Endodermal cell (in vitro differentiated cells): ENCODE results near the gene SLC25A48. TPM values are rescaled to one million over a fixed set of nuclear protein-coding genes. Genes with fewer than 3 reads are reported as not detected.

Experiments
- DNase-seq: peaks from one replicate; pipeline ENCODE4 v3.0.0-alpha.2; 2017
- H3K27ac ChIP-seq: 2 replicates; pipeline ENCODE4 v1.5.1; 2013; ENCODE audit warnings: mild to moderate bottlenecking, low read depth, low read length, moderate library complexity
- H3K27me3 ChIP-seq: 2 replicates; pipeline ENCODE4 v1.6.1; 2013; ENCODE audit warnings: mild to moderate bottlenecking, low read length, moderate library complexity; ENCODE audit not compliant: insufficient read depth, control insufficient read depth, poor library complexity, severe bottlenecking
- H3K36me3 ChIP-seq: 2 replicates; pipeline ENCODE4 v1.7.0; 2013; ENCODE audit warnings: mild to moderate bottlenecking, low read length, moderate library complexity; ENCODE audit not compliant: control insufficient read depth, insufficient read depth
- H3K4me1 ChIP-seq: one replicate; pipeline ENCODE4 v1.7.0; 2013; ENCODE audit warnings: low read length; ENCODE audit not compliant: control insufficient read depth, insufficient read depth
- H3K4me3 ChIP-seq: 2 replicates; pipeline ENCODE4 v1.5.1; 2013; ENCODE audit warnings: mild to moderate bottlenecking, low read length, moderate library complexity
- H3K9ac ChIP-seq: 2 replicates; pipeline ENCODE4 v1.6.1; 2013; ENCODE audit warnings: mild to moderate bottlenecking, low read length, moderate library complexity; ENCODE audit not compliant: poor library complexity, severe bottlenecking; ENCODE audit errors: extremely low read depth
- H3K9me3 ChIP-seq: 2 replicates; pipeline ENCODE4 v1.6.1; 2013; ENCODE audit warnings: mild to moderate bottlenecking, low read length, moderate library complexity; ENCODE audit not compliant: control insufficient read depth
- H3K27ac Mint-ChIP-seq: 2 replicates; pipeline ENCODE4 v1.8.0; 2020; ENCODE audit warnings: mixed read lengths
- H3K27me3 Mint-ChIP-seq: 2 replicates; pipeline ENCODE4 v1.8.0; 2021; ENCODE audit warnings: mild to moderate bottlenecking, mixed read lengths; ENCODE audit not compliant: insufficient read depth
- H3K36me3 Mint-ChIP-seq: 2 replicates; pipeline ENCODE4 v1.8.0; 2020; ENCODE audit warnings: low read depth, mixed read lengths
- H3K4me1 Mint-ChIP-seq: 2 replicates; pipeline ENCODE4 v1.8.0; 2020; ENCODE audit warnings: mixed read lengths
- H3K4me3 Mint-ChIP-seq: 2 replicates; pipeline ENCODE4 v1.8.0; 2020; ENCODE audit warnings: mild to moderate bottlenecking, moderate library complexity, mixed read lengths
- H3K9me3 Mint-ChIP-seq: 2 replicates; pipeline ENCODE4 v1.8.0; 2020; ENCODE audit warnings: mild to moderate bottlenecking, mixed read lengths
- CTCF ChIP-seq: fragments of 200-600 bp; sonication (generic); conservative IDR thresholded peaks from 2 replicates; pipeline ENCODE4 v1.5.0; 2021; ENCODE audit warnings: antibody characterized with exemption, mild to moderate bottlenecking
- WGBS, 2 experiments: methylation state at CpG; one replicate each; pipeline versions ENCODE4 v1.1.5 to v1.1.7; 2013; ENCODE audit warnings: missing lambda C conversion rate in 2 of 2, mixed read lengths in 1 of 2; ENCODE audit not compliant: insufficient coverage in 1 of 2, insufficient read length in 1 of 2; 5-methylcytosine and 5-hydroxymethylcytosine counted together
- total RNA-seq, 2 donors: library from RNA; stranded (reverse); fragmentation: NEBNext Ultra II Directional in 1 of 2; extraction: Animal tissue kit (Norgen Biotek cat#: 25700) in 1 of 2; gene quantifications; 2 replicates in 1 of 2; 3 replicates in 1 of 2; pipeline ENCODE4 v1.2.1, GENCODE V29; 2021

Gene SLC25A48
- total RNA-seq, 2 donors from 2014 or later, result 2.5 to 5.9 TPM

- Mint-ChIP-seq H3K27me3 (peaks cover 58% of the 10 kb centered on the region), H3K27ac (no peak overlapping the region), H3K4me1 (peaks cover 15% of the 10 kb centered on the region), H3K9me3 (no peaks in the 10 kb centered on the region), H3K36me3 (no peaks in the 10 kb centered on the region), H3K4me3 (no peak overlapping the region)
- no peak overlapping the region for H3K4me3 ChIP-seq
- H3K27me3 ChIP-seq, result peaks cover 62% of the 10 kb centered on the region
- 90 to 93% methylated on average over 11 to 12 of the region's 12 CpGs for WGBS, 2 experiments
- peaks cover 10% of the 10 kb centered on the region for H3K4me1 ChIP-seq
- DNase-seq, result peak; percentile 45
- peak; percentile 28 for TF ChIP-seq CTCF
- no peak overlapping the region for H3K9ac ChIP-seq
- H3K9me3 ChIP-seq, result no peaks in the 10 kb centered on the region
- H3K27ac ChIP-seq, result no peak overlapping the region
- H3K36me3 ChIP-seq, result no peaks in the 10 kb centered on the region
Measured at GRCh38 chr5:135831851-135832555, 2.5 kb upstream of the SLC25A48 start.

- Histone ChIP-seq H3K36me3 (no peaks in the 10 kb centered on the region), H3K4me1 (peaks cover 4% of the 10 kb centered on the region), H3K27me3 (peaks cover 66% of the 10 kb centered on the region), H3K4me3 (no peak overlapping the region), H3K9me3 (peaks cover 10% of the 10 kb centered on the region), H3K27ac (no peak overlapping the region), H3K9ac (no peak overlapping the region)
- no peak overlapping the region for H3K27ac Mint-ChIP-seq
- peaks cover 5% of the 10 kb centered on the region for H3K36me3 Mint-ChIP-seq
- H3K27me3 Mint-ChIP-seq, result peaks cover 69% of the 10 kb centered on the region
- H3K4me3 Mint-ChIP-seq, result no peak overlapping the region
- peaks cover 4% of the 10 kb centered on the region for H3K4me1 Mint-ChIP-seq
- WGBS, 2 experiments, result 94% methylated on average over 7 to 14 of the region's 14 CpGs
- H3K9me3 Mint-ChIP-seq, result peaks cover 10% of the 10 kb centered on the region
- no peak for TF ChIP-seq CTCF
- DNase-seq, result peak; percentile 38
Measured at GRCh38 chr5:135832941-135833920, 1.2 kb upstream of the SLC25A48 start.

- Histone ChIP-seq H3K4me1 (no peaks in the 10 kb centered on the region), H3K27me3 (peaks cover 66% of the 10 kb centered on the region), H3K4me3 (peak overlapping the region; percentile 88), H3K9ac (peak overlapping the region; percentile 82), H3K9me3 (peaks cover 17% of the 10 kb centered on the region), H3K27ac (no peak overlapping the region), H3K36me3 (no peaks in the 10 kb centered on the region)
- whole genome bisulfite sequencing, 2 experiments, result 27 to 39% methylated on average over 10 to 16 of the region's 16 CpGs
- Mint-ChIP-seq H3K27ac (no peak overlapping the region), H3K4me3 (peak overlapping the region; percentile 75), H3K9me3 (peaks cover 18% of the 10 kb centered on the region), H3K27me3 (peaks cover 70% of the 10 kb centered on the region), H3K4me1 (no peaks in the 10 kb centered on the region), H3K36me3 (peaks cover 7% of the 10 kb centered on the region)
- DNase-seq, result no peak
- no peak for TF ChIP-seq CTCF
Measured at GRCh38 chr5:135833961-135834638, 363 bp upstream of the SLC25A48 start.
